GM12872 (cell line): Measurements from ENCODE around the gene DNAAF9.

ENCODE experiments used
- CTCF ChIP-seq: IDR thresholded peaks from 3 replicates; pipeline ENCODE4 v1.5.1; 2011; ENCODE audit warnings: low read depth, mild to moderate bottlenecking, low read length, moderate library complexity; ENCODE audit not compliant: insufficient read depth

DNAAF9 gene

GRCh38 chr20:3407040-3407770, at the start of gene DNAAF9:
Gene DNAAF9, minus strand, starts transcription at chr20:3407669. Its CDS starts 112 bp downstream, at chr20:3407557.
- peak; percentile 40; the same call in 1 of the 3 replicates for TF ChIP-seq CTCF

GRCh38 chr20:3456648-3457047, 49.2 kb upstream of the DNAAF9 start:
- no peak for TF ChIP-seq CTCF

GRCh38 chr20:3454831-3455230, 47.4 kb upstream of the DNAAF9 start:
- no peak for TF ChIP-seq CTCF

- TF ChIP-seq CTCF = no peak
Measured at GRCh38 chr20:3452690-3453089, 45.2 kb upstream of the DNAAF9 start.

GRCh38 chr20:3452136-3452535, 44.7 kb upstream of the DNAAF9 start:
- no peak for TF ChIP-seq CTCF

- no peak for TF ChIP-seq CTCF
Measured at GRCh38 chr20:3449319-3449718, 41.9 kb upstream of the DNAAF9 start.

GRCh38 chr20:3447321-3447720, 39.9 kb upstream of the DNAAF9 start:
- no peak for TF ChIP-seq CTCF
